HG02938 (cell line): ENCODE results near the gene KRT71.

Experiments
- ATAC-seq: cut with Tn5 transposase; IDR thresholded peaks from one replicate; pipeline ENCODE4 v1.9.1; 2021; ENCODE audit warnings: mild to moderate bottlenecking, moderate library complexity; ENCODE audit not compliant: unreplicated experiment

KRT71 gene

GRCh38 chr12:52540531-52540930 is 12.4 kb downstream of the KRT71 start:
- ATAC-seq = no peak

- no peak for ATAC-seq
Measured at GRCh38 chr12:52539821-52540173, 13.1 kb downstream of the KRT71 start.

GRCh38 chr12:52539083-52539820 is 13.7 kb downstream of the KRT71 start:
- no peak for ATAC-seq

DNA sequence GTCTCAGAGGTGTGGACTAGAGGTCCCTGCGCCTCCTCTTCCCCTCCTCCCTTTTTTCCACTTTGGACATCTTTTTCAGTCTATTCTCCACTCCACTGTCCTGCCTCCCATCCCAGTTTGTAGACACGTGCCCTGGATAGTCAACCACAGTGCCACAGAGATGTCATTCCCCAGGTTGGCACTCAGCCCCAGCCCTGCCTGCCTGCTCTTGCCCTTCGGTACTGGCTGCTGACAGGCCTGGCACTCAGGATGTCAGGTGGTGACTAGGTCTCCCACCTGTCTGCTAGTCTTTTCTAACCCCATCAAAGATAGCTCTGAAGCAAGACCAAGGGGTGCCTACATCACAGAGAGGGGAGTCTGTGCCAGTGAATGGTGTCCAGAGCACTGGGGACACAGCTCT is 15.8 kb downstream of the KRT71 start:
- ATAC-seq = no peak

DNA sequence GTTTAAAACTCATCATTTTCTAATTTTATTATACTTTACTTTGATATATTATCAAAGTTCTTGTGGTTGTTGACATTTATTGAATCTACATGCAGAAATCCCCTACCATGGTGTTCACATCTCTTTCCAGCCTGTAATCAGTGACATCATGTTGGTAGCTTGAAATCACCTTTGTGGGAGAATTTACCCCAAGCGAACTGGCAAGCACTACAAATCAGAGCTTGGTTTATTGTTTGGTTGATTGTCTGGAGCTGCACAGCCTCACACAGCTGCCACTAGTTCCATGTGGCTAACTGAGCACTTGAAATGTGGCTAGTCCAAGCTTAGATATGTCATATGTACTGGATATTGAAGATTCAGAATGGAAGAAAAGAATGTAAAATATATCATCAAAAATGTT is 17.4 kb downstream of the KRT71 start:
- ATAC-seq = no peak

- no peak for ATAC-seq
Measured at GRCh38 chr12:52534482-52534881, 18.5 kb downstream of the KRT71 start.

- no peak for ATAC-seq
Measured at GRCh38 chr12:52533686-52534470, 19.1 kb downstream of the KRT71 start.

GRCh38 chr12:52532636-52533035 is 20.3 kb downstream of the KRT71 start:
- no peak for ATAC-seq

- ATAC-seq = no peak
Measured at GRCh38 chr12:52531566-52532300, 21.2 kb downstream of the KRT71 start.

DNA sequence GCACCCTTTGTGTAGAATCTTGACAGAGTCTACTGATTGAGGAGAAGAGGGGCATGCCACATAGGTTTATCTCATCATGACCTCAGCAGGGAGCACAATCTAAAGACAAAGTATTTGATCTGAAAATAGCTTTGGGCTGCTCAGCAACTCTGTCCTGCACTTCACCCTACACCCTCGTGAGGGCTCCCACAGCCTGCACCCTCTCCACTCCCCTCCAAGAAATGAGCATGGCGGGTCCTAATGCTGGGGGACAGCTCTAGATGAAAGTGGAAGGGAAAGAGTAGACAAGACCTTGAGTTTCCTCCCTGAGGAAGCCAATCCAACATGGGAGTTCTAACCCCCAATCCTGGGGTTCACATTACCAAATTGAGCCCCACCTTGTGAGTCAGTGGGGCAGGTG is 22.0 kb downstream of the KRT71 start:
- no peak for ATAC-seq

- ATAC-seq = no peak
Measured at GRCh38 chr12:52530366-52530765, 22.6 kb downstream of the KRT71 start.

DNA sequence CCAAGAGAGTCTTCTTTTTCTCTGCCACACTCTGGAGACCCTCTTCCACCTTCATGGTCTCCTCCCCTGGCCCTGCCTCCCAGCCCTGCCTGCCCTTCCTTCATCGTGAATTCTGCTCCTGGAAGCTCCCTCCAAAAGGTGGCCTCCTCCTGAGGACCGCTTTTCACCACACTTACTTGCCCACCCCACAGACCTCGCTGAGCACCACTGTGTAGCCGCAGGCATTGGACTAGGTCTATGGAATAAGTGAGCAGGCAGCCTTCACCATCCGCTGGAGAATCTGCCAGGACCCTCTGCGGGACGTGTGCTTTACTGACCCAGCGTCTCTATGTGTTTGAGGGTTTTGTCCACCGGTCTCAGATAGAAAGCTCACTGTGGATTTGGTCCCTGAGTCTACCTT is 23.1 kb downstream of the KRT71 start:
- no peak for ATAC-seq

DNA sequence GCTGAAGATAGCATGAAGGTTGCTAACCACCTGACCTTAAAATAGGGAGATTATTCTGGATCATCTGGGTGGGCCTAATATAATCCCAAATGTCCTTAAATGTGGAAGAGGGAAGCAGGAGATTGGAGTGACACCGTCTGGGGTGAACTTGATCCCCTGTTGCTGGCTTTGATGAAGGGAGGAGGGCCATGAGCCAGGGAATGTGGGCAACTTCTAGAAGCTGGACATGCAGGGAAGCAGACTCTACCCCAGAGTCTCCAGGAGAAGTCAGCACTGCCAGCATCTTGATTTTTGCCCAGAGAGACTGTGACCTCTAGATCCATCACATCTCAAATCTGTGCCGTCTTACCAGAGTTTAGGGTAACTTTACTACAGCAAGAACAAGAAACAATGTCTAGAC is 23.5 kb downstream of the KRT71 start:
- no peak for ATAC-seq

GRCh38 chr12:52528641-52529143 is 24.3 kb downstream of the KRT71 start:
- no peak for ATAC-seq

DNA sequence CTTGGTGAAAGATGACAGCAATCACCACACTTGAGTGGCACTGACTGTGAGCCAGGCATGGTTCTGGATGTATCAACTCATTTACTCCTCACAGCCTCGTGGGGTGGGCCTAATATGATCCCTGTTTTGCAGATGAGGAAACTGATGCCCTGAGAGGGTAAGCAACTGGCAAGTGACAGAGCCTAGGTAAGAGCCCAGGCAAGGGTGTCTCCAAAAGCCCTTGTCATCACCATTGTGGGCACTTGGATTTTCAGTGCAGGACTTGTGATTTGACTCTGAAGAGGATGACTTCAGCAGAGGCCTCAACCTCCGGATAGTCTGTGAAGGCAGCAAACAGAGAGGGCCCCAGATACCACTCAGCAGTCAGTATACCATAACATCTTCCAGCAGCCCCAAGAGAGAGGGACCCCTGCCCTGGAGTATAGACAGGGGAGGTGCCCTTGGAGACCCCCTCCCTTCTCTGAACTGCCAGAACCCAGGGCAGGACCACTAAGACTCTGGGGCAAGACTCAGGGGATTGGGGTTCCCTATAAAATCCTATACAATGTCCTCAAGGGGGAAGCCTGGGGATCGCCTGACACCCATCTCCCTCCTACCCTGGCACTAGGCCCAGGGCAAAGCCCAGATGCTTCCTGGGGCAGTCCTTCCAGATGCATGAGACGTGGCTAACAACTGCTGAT is 25.7 kb downstream of the KRT71 start:
- no peak for ATAC-seq

GRCh38 chr12:52526511-52526951 is 26.4 kb downstream of the KRT71 start:
- no peak for ATAC-seq

- ATAC-seq = no peak
Measured at GRCh38 chr12:52525661-52526499, 27.1 kb downstream of the KRT71 start.

DNA sequence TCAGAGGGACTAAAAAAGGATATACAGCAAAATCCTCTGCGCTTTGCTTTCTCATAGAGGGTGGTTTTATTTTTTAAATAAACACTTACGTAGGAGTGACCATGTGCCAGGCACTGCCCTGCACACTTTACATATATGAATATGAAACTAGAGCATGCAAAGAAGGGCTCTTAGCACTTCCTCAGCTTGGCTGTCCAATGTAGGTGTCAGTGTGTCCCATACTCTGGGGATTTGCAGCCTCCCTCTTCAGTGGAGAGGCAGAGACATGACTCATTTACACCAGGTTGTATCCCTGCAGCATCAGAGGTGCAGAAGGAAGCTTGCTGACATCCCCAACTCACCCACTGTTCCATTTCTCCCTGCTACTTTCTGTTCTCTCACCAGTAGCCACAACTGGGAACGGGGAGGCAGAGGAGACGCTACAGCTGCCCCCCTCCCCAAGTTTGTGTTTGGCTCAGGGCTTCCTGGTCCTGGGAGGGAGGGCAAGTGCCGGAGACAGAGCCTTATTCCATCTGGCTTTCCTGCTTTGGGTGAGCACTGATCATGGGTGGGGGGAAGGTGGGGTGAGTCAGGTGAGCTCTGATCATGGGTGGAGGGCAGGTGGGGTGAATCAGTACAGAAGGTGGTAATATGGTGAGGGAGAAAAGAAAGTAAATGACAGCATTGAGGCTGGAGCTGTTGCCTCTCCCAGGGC is 27.9 kb downstream of the KRT71 start:
- no peak for ATAC-seq

GRCh38 chr12:52524241-52524897 is 28.6 kb downstream of the KRT71 start:
- no peak for ATAC-seq
